GM18498 (cell line): ENCODE data around the gene FAM110C.
A peak's percentile ranks its signal among the peaks of the same experiment; 100 is the strongest.
"Not testable (repeated sequence)": the region's sequence is repeated elsewhere in the genome, so short reads cannot be mapped to it uniquely, and the experiment has no call there.

Experiments
- ATAC-seq: cut with Tn5 transposase; IDR thresholded peaks from one replicate; pipeline ENCODE4 v1.9.1; 2021; ENCODE audit warnings: mild to moderate bottlenecking, moderate library complexity; ENCODE audit not compliant: unreplicated experiment

FAM110C gene

GRCh38 chr2:44748-45341 lies 1.5 kb downstream of the FAM110C start:
- ATAC-seq = no peak

- ATAC-seq = no peak
Measured at GRCh38 chr2:42788-43187, 3.5 kb downstream of the FAM110C start.

GRCh38 chr2:40465-40864 lies 5.8 kb downstream of the FAM110C start:
- ATAC-seq = no peak

- ATAC-seq = no peak
Measured at GRCh38 chr2:38155-38554, 8.2 kb downstream of the FAM110C start.

- no peak for ATAC-seq
Measured at GRCh38 chr2:36318-36717, 10.0 kb downstream of the FAM110C start.

- ATAC-seq = no peak
Measured at GRCh38 chr2:35852-36251, 10.5 kb downstream of the FAM110C start.

- ATAC-seq = no peak
Measured at GRCh38 chr2:33620-34019, 12.7 kb downstream of the FAM110C start.

- ATAC-seq = no peak
Measured at GRCh38 chr2:32068-32467, 14.2 kb downstream of the FAM110C start.

GRCh38 chr2:29253-29652 lies 17.1 kb downstream of the FAM110C start:
- ATAC-seq = no peak

GRCh38 chr2:28406-28975 lies 17.8 kb downstream of the FAM110C start:
- no peak for ATAC-seq

GRCh38 chr2:26891-27290 lies 19.4 kb downstream of the FAM110C start:
- no peak for ATAC-seq

GRCh38 chr2:25543-25942 lies 20.8 kb downstream of the FAM110C start:
- ATAC-seq = no peak

- not testable (repeated sequence) for ATAC-seq
Measured at GRCh38 chr2:24591-24990, 21.7 kb downstream of the FAM110C start.

- peak; percentile 96 for ATAC-seq
Measured at GRCh38 chr2:24107-24506, 22.2 kb downstream of the FAM110C start.

- no peak for ATAC-seq
Measured at GRCh38 chr2:23283-23682, 23.0 kb downstream of the FAM110C start.

- ATAC-seq = not testable (repeated sequence)
Measured at GRCh38 chr2:22244-22643, 24.1 kb downstream of the FAM110C start.

GRCh38 chr2:20259-20658 lies 26.0 kb downstream of the FAM110C start:
- not testable (repeated sequence) for ATAC-seq

- ATAC-seq = no peak
Measured at GRCh38 chr2:19505-19904, 26.8 kb downstream of the FAM110C start.

- no peak for ATAC-seq
Measured at GRCh38 chr2:18402-19271, 27.7 kb downstream of the FAM110C start.

GRCh38 chr2:15916-16315 lies 30.4 kb downstream of the FAM110C start:
- ATAC-seq = not testable (repeated sequence)

GRCh38 chr2:11248-11941 lies 34.9 kb downstream of the FAM110C start:
- ATAC-seq = no peak
